Sigmoid colon (tissue), 7 donors: Measurements from ENCODE around the gene LAMA4. TPM values are rescaled to one million over a fixed set of nuclear protein-coding genes. Genes with fewer than 3 reads are reported as not detected.

Source experiments
- DNase-seq: peaks from one replicate; pipeline ENCODE4 v3.0.0-alpha.2; 2019
- H3K27ac ChIP-seq, 4 donors: fragments of 200-600 bp; sonication (generic); one replicate each; pipeline ENCODE4 v1.5.1; 2016 to 2019; ENCODE audit warnings: mild to moderate bottlenecking in 1 of 4
- H3K27me3 ChIP-seq, 3 donors: fragments of 200-600 bp; sonication (generic); one replicate each; pipeline ENCODE4 v1.5.1; 2019; ENCODE audit warnings: mild to moderate bottlenecking in 1 of 3
- H3K36me3 ChIP-seq, 4 donors: fragments of 200-600 bp; sonication (generic); one replicate each; pipeline ENCODE4 v1.5.1; 2016 to 2019
- H3K4me1 ChIP-seq, 4 donors: fragments of 200-600 bp; sonication (generic); one replicate each; pipeline ENCODE4 v1.5.1; 2017 to 2019
- H3K4me3 ChIP-seq, 4 donors: fragments of 200-600 bp; sonication (generic); one replicate each; pipeline ENCODE4 v1.5.1; 2017 to 2019; ENCODE audit warnings: mild to moderate bottlenecking in 2 of 4, moderate library complexity in 1 of 4
- H3K9me3 ChIP-seq, 4 donors: fragments of 200-600 bp in 3 of 4; sonication (generic) in 3 of 4; one replicate each; pipeline versions ENCODE4 v1.5.1 to v1.6.1; 2013 to 2019
- CTCF ChIP-seq, 4 experiments: fragments of 450-650 bp in 3 of 4; fragments of 200-600 bp in 1 of 4; IDR thresholded peaks; one replicate each; pipeline ENCODE4 v1.5.1; 2016 to 2019; ENCODE audit warnings: antibody characterized with exemption in 4 of 4, mild to moderate bottlenecking in 3 of 4, moderate library complexity in 2 of 4
- EP300 ChIP-seq, 4 donors: sonication (generic); formaldehyde crosslinking; IDR thresholded peaks; one replicate each; pipeline ENCODE4 v1.6.1; 2017; ENCODE audit warnings: antibody characterized with exemption in 4 of 4
- POLR2A ChIP-seq, 2 donors: fragments of 450-650 bp; IDR thresholded peaks; one replicate each; pipeline ENCODE4 v1.6.1; 2016; ENCODE audit warnings: antibody characterized with exemption in 2 of 2, mild to moderate bottlenecking in 2 of 2, moderate library complexity in 2 of 2
- POLR2AphosphoS5 ChIP-seq, 4 donors: sonication (generic); formaldehyde crosslinking; IDR thresholded peaks; one replicate each; pipeline ENCODE4 v1.6.1; 2017; ENCODE audit warnings: antibody characterized with exemption in 4 of 4
- WGBS, 2 donors: extraction: QIAGEN DNeasy Blood & Tissue Kit; methylation state at CpG; one replicate each; pipeline ENCODE4 v1.1.7; 2013; 5-methylcytosine and 5-hydroxymethylcytosine counted together
- intact Hi-C: fragments of 100-400 bp; cut with DNase I; formaldehyde crosslinking; loops from one replicate; pipeline ENCODE4 v1.15.1; 2023
- polyA plus RNA-seq, 3 donors: library from polyadenylated mRNA; stranded (reverse); fragments of 200-250 nt; gene quantifications; one replicate each; pipeline ENCODE4 v1.2.3, GENCODE V29; 2013
- total RNA-seq, 4 donors: library from RNA; depleted of rRNA; stranded (reverse); fragments of >200 nt; gene quantifications; one replicate each; pipeline ENCODE4 v1.1.0, GENCODE V29; 2016
- donor health status: healthy with polysubstance abuse.
- donor health status: Bipolar disorder and iron deficiency.
- donor health status: healthy.

Gene LAMA4
- total and polyA plus RNA-seq, 7 donors = 6.9 to 225 (median 95.3) TPM

- no peaks in the 10 kb centered on the region for H3K9me3 ChIP-seq
- H3K27ac ChIP-seq = peak overlapping the region; percentile 79 to 89 (median 84)
- intact Hi-C loops = loop anchor here (1.0 to 10.0 kb wide), 3 partner anchors 24 to 617 kb away; partner anchors contain the start of gene TRAF3IP2
- no peak overlapping the region for H3K4me3 ChIP-seq
- no peak for DNase-seq
- 71 to 76% methylated on average over 6 of the region's 6 CpGs for WGBS, 2 donors
- H3K4me1 ChIP-seq = peaks cover 0 to 99% (median 94%) of the 10 kb centered on the region in 4 donors
- peak in 1 of 4 donors; percentile 25 for TF ChIP-seq POLR2AphosphoS5 (IDR thresholded peaks at IDR 0.05)
- TF ChIP-seq POLR2A (IDR thresholded peaks at IDR 0.05) = no peak
- no peak for TF ChIP-seq EP300 (IDR thresholded peaks at IDR 0.05)
- no peak for TF ChIP-seq CTCF (IDR thresholded peaks at IDR 0.05)
- H3K36me3 ChIP-seq = no peaks in the 10 kb centered on the region
- no peaks in the 10 kb centered on the region for H3K27me3 ChIP-seq
These were observed 32.1 kb downstream of the LAMA4 start for GRCh38 chr6:112221981-112222852.

GRCh38 chr6:112221561-112221960 is 32.8 kb downstream of the LAMA4 start:
- Histone ChIP-seq H3K36me3 (no peaks in the 10 kb centered on the region), H3K9me3 (no peaks in the 10 kb centered on the region), H3K27ac (peak overlapping the region; percentile 79 to 89 (median 84)), H3K4me3 (no peak overlapping the region), H3K4me1 (peaks cover 0 to 99% (median 94%) of the 10 kb centered on the region in 4 donors), H3K27me3 (no peaks in the 10 kb centered on the region)
- no peak for DNase-seq
- intact Hi-C loops = loop anchor here (1.0 to 10.0 kb wide), 3 partner anchors 25 to 617 kb away; partner anchors contain the start of gene TRAF3IP2
- TF ChIP-seq EP300 (IDR thresholded peaks at IDR 0.05) = no peak
- TF ChIP-seq CTCF (IDR thresholded peaks at IDR 0.05) = no peak
- TF ChIP-seq POLR2A (IDR thresholded peaks at IDR 0.05) = no peak
- no peak for TF ChIP-seq POLR2AphosphoS5 (IDR thresholded peaks at IDR 0.05)

- H3K4me1 ChIP-seq = peaks cover 0 to 91% (median 85%) of the 10 kb centered on the region in 4 donors
- peak; percentile 90 for DNase-seq
- peaks cover 0 to 20% (median 7%) of the 10 kb centered on the region in 4 donors for H3K36me3 ChIP-seq
- intact Hi-C loops = no loop called here
- peak overlapping the region; percentile 79 to 89 (median 84) for H3K27ac ChIP-seq
- no peaks in the 10 kb centered on the region for H3K27me3 ChIP-seq
- H3K4me3 ChIP-seq = no peak overlapping the region
- no peaks in the 10 kb centered on the region for H3K9me3 ChIP-seq
- peak in 3 of 4 donors; percentile 8 to 62 (median 11) for TF ChIP-seq EP300 (IDR thresholded peaks at IDR 0.05)
- no peak for TF ChIP-seq CTCF (IDR thresholded peaks at IDR 0.05)
- peak; percentile 20 to 66 (median 50) for TF ChIP-seq POLR2AphosphoS5 (IDR thresholded peaks at IDR 0.05)
- no peak for TF ChIP-seq POLR2A (IDR thresholded peaks at IDR 0.05)
- 87 to 94% methylated on average over 5 of the region's 5 CpGs for WGBS, 2 donors
These were observed 35.8 kb downstream of the LAMA4 start for GRCh38 chr6:112218563-112218962.

- no peak for TF ChIP-seq POLR2AphosphoS5 (IDR thresholded peaks at IDR 0.05)
- TF ChIP-seq EP300 (IDR thresholded peaks at IDR 0.05) = no peak
- TF ChIP-seq POLR2A (IDR thresholded peaks at IDR 0.05) = no peak
- TF ChIP-seq CTCF (IDR thresholded peaks at IDR 0.05) = no peak
- DNase-seq = no peak
- Histone ChIP-seq H3K36me3 (peaks cover 0 to 28% (median 7%) of the 10 kb centered on the region in 4 donors), H3K4me1 (peaks cover 0 to 74% (median 71%) of the 10 kb centered on the region in 4 donors), H3K27ac (peak overlapping the region; percentile 79 to 89 (median 84)), H3K27me3 (no peaks in the 10 kb centered on the region), H3K9me3 (no peaks in the 10 kb centered on the region), H3K4me3 (no peak overlapping the region)
- intact Hi-C loops = no loop called here
- WGBS, 2 donors = 59 to 65% methylated on average over 6 of the region's 6 CpGs
These were observed 37.5 kb downstream of the LAMA4 start for GRCh38 chr6:112216662-112217551.
